ENCODE measurements around the gene SELENOF. TPM values are rescaled to one million over a fixed set of nuclear protein-coding genes. Genes with fewer than 3 reads are reported as not detected.
A peak's percentile ranks its signal among the peaks of the same experiment; 100 is the strongest.

The SELENOF gene
- total and polyA plus RNA-seq, 2 of the 13 experiments (the other 11 are each of a cell fraction or from before 2014, with no cell fraction given), result 133 to 163 TPM

DNA sequence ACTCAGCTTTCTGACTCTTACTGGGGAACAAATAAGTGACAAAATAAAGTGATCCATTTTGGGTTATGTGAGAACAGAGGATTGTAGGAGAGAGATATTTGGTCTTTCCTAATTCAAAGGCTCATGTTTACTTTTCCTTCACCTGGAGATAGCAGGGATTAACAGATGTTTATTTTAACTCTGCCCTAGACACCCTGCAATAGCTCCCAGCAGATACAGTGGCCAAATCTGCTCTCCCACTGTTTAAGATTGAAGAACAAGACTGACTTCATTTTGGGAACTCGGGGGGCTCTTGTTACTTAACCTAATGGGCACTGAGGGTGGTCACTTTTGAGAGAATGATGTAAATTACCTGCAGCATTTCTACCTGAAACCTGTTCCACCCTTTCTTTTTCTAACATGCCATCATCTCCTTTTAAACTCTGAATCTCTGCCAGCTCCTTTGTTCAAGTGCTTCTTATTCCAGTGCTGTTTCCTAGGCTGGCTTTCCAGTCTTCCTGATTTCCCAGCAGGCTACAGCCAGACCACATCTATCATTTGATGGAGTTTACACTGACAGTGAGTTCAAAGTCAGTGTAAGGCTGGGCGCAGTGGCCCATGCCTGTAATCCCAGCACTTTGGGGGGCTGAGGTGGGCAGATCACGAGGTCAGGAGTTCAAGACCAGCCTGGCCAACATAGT is 90.0 kb downstream of the SELENOF start (continued):
- TF ChIP-seq, protein P1, sequence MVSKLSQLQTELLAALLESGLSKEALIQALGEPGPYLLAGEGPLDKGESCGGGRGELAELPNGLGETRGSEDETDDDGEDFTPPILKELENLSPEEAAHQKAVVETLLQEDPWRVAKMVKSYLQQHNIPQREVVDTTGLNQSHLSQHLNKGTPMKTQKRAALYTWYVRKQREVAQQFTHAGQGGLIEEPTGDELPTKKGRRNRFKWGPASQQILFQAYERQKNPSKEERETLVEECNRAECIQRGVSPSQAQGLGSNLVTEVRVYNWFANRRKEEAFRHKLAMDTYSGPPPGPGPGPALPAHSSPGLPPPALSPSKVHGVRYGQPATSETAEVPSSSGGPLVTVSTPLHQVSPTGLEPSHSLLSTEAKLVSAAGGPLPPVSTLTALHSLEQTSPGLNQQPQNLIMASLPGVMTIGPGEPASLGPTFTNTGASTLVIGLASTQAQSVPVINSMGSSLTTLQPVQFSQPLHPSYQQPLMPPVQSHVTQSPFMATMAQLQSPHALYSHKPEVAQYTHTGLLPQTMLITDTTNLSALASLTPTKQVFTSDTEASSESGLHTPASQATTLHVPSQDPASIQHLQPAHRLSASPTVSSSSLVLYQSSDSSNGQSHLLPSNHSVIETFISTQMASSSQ (IDR thresholded peaks at IDR 0.05; ENCODE audit: low read depth), result peak; percentile 66; the same call in 1 of the 2 replicates
- TF ChIP-seq, protein P1 (CRISPR knock-in tag; IDR thresholded peaks at IDR 0.05; ENCODE audit: borderline replicate concordance), result peak; percentile 76; the same call in 1 of the 2 replicates
- no peak for TF ChIP-seq ZNF660 (CRISPR knock-in tag; IDR thresholded peaks at IDR 0.05; ENCODE audit: borderline replicate concordance, low read depth)
- peak; percentile 79 for TF ChIP-seq RCOR2 (CRISPR knock-in tag; IDR thresholded peaks at IDR 0.05)
- TF ChIP-seq, protein P2, sequence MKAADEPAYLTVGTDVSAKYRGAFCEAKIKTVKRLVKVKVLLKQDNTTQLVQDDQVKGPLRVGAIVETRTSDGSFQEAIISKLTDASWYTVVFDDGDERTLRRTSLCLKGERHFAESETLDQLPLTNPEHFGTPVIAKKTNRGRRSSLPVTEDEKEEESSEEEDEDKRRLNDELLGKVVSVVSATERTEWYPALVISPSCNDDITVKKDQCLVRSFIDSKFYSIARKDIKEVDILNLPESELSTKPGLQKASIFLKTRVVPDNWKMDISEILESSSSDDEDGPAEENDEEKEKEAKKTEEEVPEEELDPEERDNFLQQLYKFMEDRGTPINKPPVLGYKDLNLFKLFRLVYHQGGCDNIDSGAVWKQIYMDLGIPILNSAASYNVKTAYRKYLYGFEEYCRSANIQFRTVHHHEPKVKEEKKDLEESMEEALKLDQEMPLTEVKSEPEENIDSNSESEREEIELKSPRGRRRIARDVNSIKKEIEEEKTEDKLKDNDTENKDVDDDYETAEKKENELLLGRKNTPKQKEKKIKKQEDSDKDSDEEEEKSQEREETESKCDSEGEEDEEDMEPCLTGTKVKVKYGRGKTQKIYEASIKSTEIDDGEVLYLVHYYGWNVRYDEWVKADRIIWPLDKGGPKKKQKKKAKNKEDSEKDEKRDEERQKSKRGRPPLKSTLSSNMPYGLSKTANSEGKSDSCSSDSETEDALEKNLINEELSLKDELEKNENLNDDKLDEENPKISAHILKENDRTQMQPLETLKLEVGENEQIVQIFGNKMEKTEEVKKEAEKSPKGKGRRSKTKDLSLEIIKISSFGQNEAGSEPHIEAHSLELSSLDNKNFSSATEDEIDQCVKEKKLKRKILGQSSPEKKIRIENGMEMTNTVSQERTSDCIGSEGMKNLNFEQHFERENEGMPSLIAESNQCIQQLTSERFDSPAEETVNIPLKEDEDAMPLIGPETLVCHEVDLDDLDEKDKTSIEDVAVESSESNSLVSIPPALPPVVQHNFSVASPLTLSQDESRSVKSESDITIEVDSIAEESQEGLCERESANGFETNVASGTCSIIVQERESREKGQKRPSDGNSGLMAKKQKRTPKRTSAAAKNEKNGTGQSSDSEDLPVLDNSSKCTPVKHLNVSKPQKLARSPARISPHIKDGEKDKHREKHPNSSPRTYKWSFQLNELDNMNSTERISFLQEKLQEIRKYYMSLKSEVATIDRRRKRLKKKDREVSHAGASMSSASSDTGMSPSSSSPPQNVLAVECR (CRISPR knock-in tag; IDR thresholded peaks at IDR 0.05; ENCODE audit: borderline replicate concordance), result peak; percentile 26; the same call in 1 of the 2 replicates
- no peak for TF ChIP-seq TOPORS (CRISPR knock-in tag; IDR thresholded peaks at IDR 0.05)
- no peak for TF ChIP-seq CBX1 (IDR thresholded peaks at IDR 0.05; ENCODE audit: low read depth)
- TF ChIP-seq SOX6 (IDR thresholded peaks at IDR 0.05), result no peak
- TF ChIP-seq SOX6 (CRISPR knock-in tag; IDR thresholded peaks at IDR 0.05), result peak; percentile 88
- no peak for TF ChIP-seq ZNF737 (CRISPR knock-in tag; IDR thresholded peaks at IDR 0.05; ENCODE audit: borderline replicate concordance)
- TF ChIP-seq ZFP41 (CRISPR knock-in tag; IDR thresholded peaks at IDR 0.05; ENCODE audit: borderline replicate concordance), result no peak
- peak; percentile 29; the same call in 1 of the 2 replicates for TF ChIP-seq ETV5 (CRISPR knock-in tag; IDR thresholded peaks at IDR 0.05; ENCODE audit: borderline replicate concordance)
- no peak for TF ChIP-seq TOE1 (CRISPR knock-in tag; IDR thresholded peaks at IDR 0.05)
- TF ChIP-seq, protein P3, sequence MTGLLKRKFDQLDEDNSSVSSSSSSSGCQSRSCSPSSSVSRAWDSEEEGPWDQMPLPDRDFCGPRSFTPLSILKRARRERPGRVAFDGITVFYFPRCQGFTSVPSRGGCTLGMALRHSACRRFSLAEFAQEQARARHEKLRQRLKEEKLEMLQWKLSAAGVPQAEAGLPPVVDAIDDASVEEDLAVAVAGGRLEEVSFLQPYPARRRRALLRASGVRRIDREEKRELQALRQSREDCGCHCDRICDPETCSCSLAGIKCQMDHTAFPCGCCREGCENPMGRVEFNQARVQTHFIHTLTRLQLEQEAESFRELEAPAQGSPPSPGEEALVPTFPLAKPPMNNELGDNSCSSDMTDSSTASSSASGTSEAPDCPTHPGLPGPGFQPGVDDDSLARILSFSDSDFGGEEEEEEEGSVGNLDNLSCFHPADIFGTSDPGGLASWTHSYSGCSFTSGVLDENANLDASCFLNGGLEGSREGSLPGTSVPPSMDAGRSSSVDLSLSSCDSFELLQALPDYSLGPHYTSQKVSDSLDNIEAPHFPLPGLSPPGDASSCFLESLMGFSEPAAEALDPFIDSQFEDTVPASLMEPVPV (CRISPR knock-in tag; IDR thresholded peaks at IDR 0.05), result peak; percentile 46; the same call in 1 of the 2 replicates
- peak; percentile 28; the same call in 1 of the 2 replicates for TF ChIP-seq KDM1A (CRISPR knock-in tag; IDR thresholded peaks at IDR 0.05)
- no peak for TF ChIP-seq ZSCAN12 (CRISPR knock-in tag; IDR thresholded peaks at IDR 0.05)
- TF ChIP-seq KAT8 (CRISPR knock-in tag; IDR thresholded peaks at IDR 0.05), result 0 out of 2 replicates have a peak, but pooled peaks have one; percentile 38
- TF ChIP-seq, protein P4, sequence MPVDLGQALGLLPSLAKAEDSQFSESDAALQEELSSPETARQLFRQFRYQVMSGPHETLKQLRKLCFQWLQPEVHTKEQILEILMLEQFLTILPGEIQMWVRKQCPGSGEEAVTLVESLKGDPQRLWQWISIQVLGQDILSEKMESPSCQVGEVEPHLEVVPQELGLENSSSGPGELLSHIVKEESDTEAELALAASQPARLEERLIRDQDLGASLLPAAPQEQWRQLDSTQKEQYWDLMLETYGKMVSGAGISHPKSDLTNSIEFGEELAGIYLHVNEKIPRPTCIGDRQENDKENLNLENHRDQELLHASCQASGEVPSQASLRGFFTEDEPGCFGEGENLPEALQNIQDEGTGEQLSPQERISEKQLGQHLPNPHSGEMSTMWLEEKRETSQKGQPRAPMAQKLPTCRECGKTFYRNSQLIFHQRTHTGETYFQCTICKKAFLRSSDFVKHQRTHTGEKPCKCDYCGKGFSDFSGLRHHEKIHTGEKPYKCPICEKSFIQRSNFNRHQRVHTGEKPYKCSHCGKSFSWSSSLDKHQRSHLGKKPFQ (CRISPR knock-in tag; IDR thresholded peaks at IDR 0.05; ENCODE audit: insufficient replicate concordance), result no peak
